GM19395 (cell line): ENCODE data around the gene KPNA1.
"Not testable (repeated sequence)": the region's sequence is repeated elsewhere in the genome, so short reads cannot be mapped to it uniquely, and the experiment has no call there.

Source experiments
- ATAC-seq: cut with Tn5 transposase; IDR thresholded peaks from one replicate; pipeline ENCODE4 v1.9.1; 2021; ENCODE audit warnings: mild to moderate bottlenecking, moderate library complexity; ENCODE audit not compliant: unreplicated experiment

KPNA1 gene

GRCh38 chr3:122484985-122485384 is 29.8 kb downstream of the KPNA1 start:
- ATAC-seq = no peak

- no peak for ATAC-seq
Observed at GRCh38 chr3:122481390-122481789, 33.3 kb downstream of the KPNA1 start.

- ATAC-seq = no peak
Observed at GRCh38 chr3:122476532-122476931, 38.2 kb downstream of the KPNA1 start.

- no peak for ATAC-seq
Observed at GRCh38 chr3:122475316-122475715, 39.4 kb downstream of the KPNA1 start.

GRCh38 chr3:122469659-122470058 is 45.1 kb downstream of the KPNA1 start:
- ATAC-seq = no peak

- ATAC-seq = peak; percentile 70
Observed at GRCh38 chr3:122468896-122469533, 45.7 kb downstream of the KPNA1 start.

GRCh38 chr3:122466701-122467240 is 48.0 kb downstream of the KPNA1 start:
- ATAC-seq = no peak

- no peak for ATAC-seq
Observed at GRCh38 chr3:122464659-122465058, 50.1 kb downstream of the KPNA1 start.

- no peak for ATAC-seq
Observed at GRCh38 chr3:122462406-122462805, 52.3 kb downstream of the KPNA1 start.

GRCh38 chr3:122461806-122462205 is 52.9 kb downstream of the KPNA1 start:
- ATAC-seq = no peak

- no peak for ATAC-seq
Observed at GRCh38 chr3:122458992-122459391, 55.7 kb downstream of the KPNA1 start.

- no peak for ATAC-seq
Observed at GRCh38 chr3:122457706-122458105, 57.0 kb downstream of the KPNA1 start.

GRCh38 chr3:122456074-122456473 is 58.7 kb downstream of the KPNA1 start:
- no peak for ATAC-seq

- no peak for ATAC-seq
Observed at GRCh38 chr3:122451371-122451770, 63.4 kb downstream of the KPNA1 start.

- not testable (repeated sequence) for ATAC-seq
Observed at GRCh38 chr3:122448218-122448617, 66.5 kb downstream of the KPNA1 start.

GRCh38 chr3:122444491-122444887 is 70.2 kb downstream of the KPNA1 start:
- not testable (repeated sequence) for ATAC-seq

GRCh38 chr3:122443762-122444490 is 70.8 kb downstream of the KPNA1 start:
- not testable (repeated sequence) for ATAC-seq

GRCh38 chr3:122443090-122443489 is 71.6 kb downstream of the KPNA1 start:
- ATAC-seq = no peak

- ATAC-seq = no peak
Observed at GRCh38 chr3:122435950-122436349, 78.8 kb downstream of the KPNA1 start.

- no peak for ATAC-seq
Observed at GRCh38 chr3:122430371-122430770, 84.4 kb downstream of the KPNA1 start.

- no peak for ATAC-seq
Observed at GRCh38 chr3:122427857-122428471, 86.8 kb downstream of the KPNA1 start.

- no peak for ATAC-seq
Observed at GRCh38 chr3:122421836-122422235, 92.9 kb downstream of the KPNA1 start.
